ENCODE data around the gene ABHD16A. TPM values are rescaled to one million over a fixed set of nuclear protein-coding genes. Genes with fewer than 3 reads are reported as not detected.
A peak's percentile ranks its signal among the peaks of the same experiment; 100 is the strongest.

The ABHD16A gene
- total and polyA plus RNA-seq, 2 of the 13 experiments (the other 11 are each of a cell fraction or from before 2014, with no cell fraction given): 43.5 to 45.4 TPM

- TF ChIP-seq ZNF878 (CRISPR knock-in tag; IDR thresholded peaks at IDR 0.05) (peak; percentile 92), MAF1 (CRISPR knock-in tag; IDR thresholded peaks at IDR 0.05; ENCODE audit: borderline replicate concordance) (peak; percentile 72), JDP2 (CRISPR knock-in tag; IDR thresholded peaks at IDR 0.05; ENCODE audit: borderline replicate concordance) (no peak), NRL (CRISPR knock-in tag; IDR thresholded peaks at IDR 0.05; ENCODE audit: borderline replicate concordance) (peak; percentile 86), SP2 (CRISPR knock-in tag; IDR thresholded peaks at IDR 0.05) (peak; percentile 37; the same call in 1 of the 2 replicates), GZF1 (CRISPR knock-in tag; IDR thresholded peaks at IDR 0.05) (peak; percentile 42; the same call in 1 of the 2 replicates), SMAD1 (CRISPR knock-in tag; IDR thresholded peaks at IDR 0.05; ENCODE audit: borderline replicate concordance, low read depth) (0 out of 2 replicates have a peak, but pooled peaks have one; percentile 16), BRCA1 (CRISPR knock-in tag; IDR thresholded peaks at IDR 0.05) (peak; percentile 86), ZNF318 (CRISPR knock-in tag; IDR thresholded peaks at IDR 0.05) (no peak; the same call in 1 of the 2 replicates), EP300 (IDR thresholded peaks at IDR 0.05; ENCODE audit: low read depth in 2 of 2, low read length in 2 of 2) (no peak), EP300 (CRISPR knock-in tag; IDR thresholded peaks at IDR 0.05; ENCODE audit: borderline replicate concordance) (peak; percentile 42; the same call in 1 of the 2 replicates), ZBTB21 (CRISPR knock-in tag; IDR thresholded peaks at IDR 0.05) (no peak), ZNF678 (CRISPR knock-in tag; IDR thresholded peaks at IDR 0.05) (no peak), ZXDC (CRISPR knock-in tag; IDR thresholded peaks at IDR 0.05) (no peak; the same call in 1 of the 2 replicates), ZSCAN9 (CRISPR knock-in tag; IDR thresholded peaks at IDR 0.05; ENCODE audit: borderline replicate concordance) (no peak; the same call in 1 of the 2 replicates)
- TF ChIP-seq, protein P1, sequence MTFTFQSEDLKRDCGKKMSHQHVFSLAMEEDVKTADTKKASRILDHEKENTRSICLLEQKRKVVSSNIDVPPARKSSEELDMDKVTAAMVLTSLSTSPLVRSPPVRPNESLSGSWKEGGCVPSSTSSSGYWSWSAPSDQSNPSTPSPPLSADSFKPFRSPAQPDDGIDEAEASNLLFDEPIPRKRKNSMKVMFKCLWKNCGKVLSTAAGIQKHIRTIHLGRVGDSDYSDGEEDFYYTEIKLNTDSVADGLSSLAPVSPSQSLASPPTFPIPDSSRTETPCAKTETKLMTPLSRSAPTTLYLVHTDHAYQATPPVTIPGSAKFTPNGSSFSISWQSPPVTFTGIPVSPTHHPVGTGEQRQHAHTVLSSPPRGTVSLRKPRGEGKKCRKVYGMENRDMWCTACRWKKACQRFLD (CRISPR knock-in tag; IDR thresholded peaks at IDR 0.05; ENCODE audit: borderline replicate concordance): no peak
Measured at GRCh38 chr6:31660381-31661261, 42.5 kb downstream of the ABHD16A start, which contains the start of gene C6orf47 (continued).
